ENCODE data around the gene TTC9. TPM values are rescaled to one million over a fixed set of nuclear protein-coding genes. Genes with fewer than 3 reads are reported as not detected.

Gene TTC9
- total and polyA plus RNA-seq, 2 experiments from 2014 or later, result 10.3 to 34.2 TPM

- H4K20me1 ChIP-seq (replicated peaks; ENCODE audit: insufficient read depth), result no peaks in the 10 kb centered on the region
- H3K36me3 ChIP-seq (ENCODE audit: insufficient read depth), result no peaks in the 10 kb centered on the region
- H3K4me1 ChIP-seq (ENCODE audit: insufficient read depth), result peaks cover 52% of the 10 kb centered on the region
- Mint-ChIP-seq H3K4me1 (peaks cover 61% of the 10 kb centered on the region), H3K27me3 (ENCODE audit: insufficient read depth, low read depth, poor library complexity) (peaks cover 8% of the 10 kb centered on the region), H3K27ac (peak overlapping the region; percentile 93), H3K4me3 (peak overlapping the region; percentile 1; the same call in 1 of the 3 replicates), H3K9me3 (no peaks in the 10 kb centered on the region; the same call in 2 of the 3 replicates), H3K36me3 (ENCODE audit: low read depth) (no peaks in the 10 kb centered on the region)
- 0 out of 2 replicates have a peak, but pooled peaks cover 8% of the 10 kb centered on the region for H3K9me2 ChIP-seq (ENCODE audit: insufficient read depth)
- H3F3A ChIP-seq (replicated peaks; ENCODE audit: low read depth), result peaks cover 12% of the 10 kb centered on the region; the same call in 1 of the 2 replicates
- H3K27ac ChIP-seq (ENCODE audit: low read depth), result peak overlapping the region; percentile 90
- TF ChIP-seq REST (IDR thresholded peaks at IDR 0.05; ENCODE audit: unreplicated experiment) (no peak), ZNF114 (CRISPR knock-in tag; IDR thresholded peaks at IDR 0.05) (no peak), ZNF331 (CRISPR knock-in tag; IDR thresholded peaks at IDR 0.05; ENCODE audit: low read depth) (no peak), CREB1 (CRISPR knock-in tag; IDR thresholded peaks at IDR 0.05; ENCODE audit: low read depth) (no peak), POLR2AphosphoS5 (IDR thresholded peaks at IDR 0.05; ENCODE audit: low read depth) (no peak), EZH2phosphoT487 (IDR thresholded peaks at IDR 0.05; ENCODE audit: unreplicated experiment) (no peak), EZH2 (IDR thresholded peaks at IDR 0.05; ENCODE audit: low read depth, unreplicated experiment) (no peak), STAT1 (IDR thresholded peaks at IDR 0.05; ENCODE audit: unreplicated experiment) (no peak), ZNF462 (CRISPR knock-in tag; IDR thresholded peaks at IDR 0.05) (no peak), NANOG (IDR thresholded peaks at IDR 0.05; ENCODE audit: borderline replicate concordance) (no peak), JUNB (IDR thresholded peaks at IDR 0.05; ENCODE audit: unreplicated experiment) (no peak)
- TF ChIP-seq, protein P1, sequence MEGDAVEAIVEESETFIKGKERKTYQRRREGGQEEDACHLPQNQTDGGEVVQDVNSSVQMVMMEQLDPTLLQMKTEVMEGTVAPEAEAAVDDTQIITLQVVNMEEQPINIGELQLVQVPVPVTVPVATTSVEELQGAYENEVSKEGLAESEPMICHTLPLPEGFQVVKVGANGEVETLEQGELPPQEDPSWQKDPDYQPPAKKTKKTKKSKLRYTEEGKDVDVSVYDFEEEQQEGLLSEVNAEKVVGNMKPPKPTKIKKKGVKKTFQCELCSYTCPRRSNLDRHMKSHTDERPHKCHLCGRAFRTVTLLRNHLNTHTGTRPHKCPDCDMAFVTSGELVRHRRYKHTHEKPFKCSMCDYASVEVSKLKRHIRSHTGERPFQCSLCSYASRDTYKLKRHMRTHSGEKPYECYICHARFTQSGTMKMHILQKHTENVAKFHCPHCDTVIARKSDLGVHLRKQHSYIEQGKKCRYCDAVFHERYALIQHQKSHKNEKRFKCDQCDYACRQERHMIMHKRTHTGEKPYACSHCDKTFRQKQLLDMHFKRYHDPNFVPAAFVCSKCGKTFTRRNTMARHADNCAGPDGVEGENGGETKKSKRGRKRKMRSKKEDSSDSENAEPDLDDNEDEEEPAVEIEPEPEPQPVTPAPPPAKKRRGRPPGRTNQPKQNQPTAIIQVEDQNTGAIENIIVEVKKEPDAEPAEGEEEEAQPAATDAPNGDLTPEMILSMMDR (conservative IDR thresholded peaks at IDR 0.05; ENCODE audit: low read depth in 2 of 2), result no peak
- TF ChIP-seq, protein P2, sequence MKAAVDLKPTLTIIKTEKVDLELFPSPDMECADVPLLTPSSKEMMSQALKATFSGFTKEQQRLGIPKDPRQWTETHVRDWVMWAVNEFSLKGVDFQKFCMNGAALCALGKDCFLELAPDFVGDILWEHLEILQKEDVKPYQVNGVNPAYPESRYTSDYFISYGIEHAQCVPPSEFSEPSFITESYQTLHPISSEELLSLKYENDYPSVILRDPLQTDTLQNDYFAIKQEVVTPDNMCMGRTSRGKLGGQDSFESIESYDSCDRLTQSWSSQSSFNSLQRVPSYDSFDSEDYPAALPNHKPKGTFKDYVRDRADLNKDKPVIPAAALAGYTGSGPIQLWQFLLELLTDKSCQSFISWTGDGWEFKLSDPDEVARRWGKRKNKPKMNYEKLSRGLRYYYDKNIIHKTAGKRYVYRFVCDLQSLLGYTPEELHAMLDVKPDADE (IDR thresholded peaks at IDR 0.05), result no peak
- H2AFZ ChIP-seq, result no peak overlapping the region
- H3K4me3 ChIP-seq, result peak overlapping the region; percentile 9; the same call in 1 of the 2 replicates
- H3K4me2 ChIP-seq, result peak overlapping the region; percentile 12
- ATAC-seq (peak; percentile 18), DNase-seq (ENCODE audit: low spot score) (peak; percentile 56)
- no peaks in the 10 kb centered on the region for H3K79me2 ChIP-seq (replicated peaks; ENCODE audit: insufficient read depth)
- H3K27me3 ChIP-seq (ENCODE audit: insufficient read depth), result no peaks in the 10 kb centered on the region
These were observed 68.1 kb downstream of the TTC9 start for GRCh38 chr14:70709726-70710382.
